SHP77 (cell line): ENCODE results near the gene SPDYE4.

ENCODE experiments used
- DNase-seq, 2 experiments: peaks; one replicate each; lab custom pipeline; 2025; lab: John Stamatoyannopoulos, UW

The SPDYE4 gene

DNA sequence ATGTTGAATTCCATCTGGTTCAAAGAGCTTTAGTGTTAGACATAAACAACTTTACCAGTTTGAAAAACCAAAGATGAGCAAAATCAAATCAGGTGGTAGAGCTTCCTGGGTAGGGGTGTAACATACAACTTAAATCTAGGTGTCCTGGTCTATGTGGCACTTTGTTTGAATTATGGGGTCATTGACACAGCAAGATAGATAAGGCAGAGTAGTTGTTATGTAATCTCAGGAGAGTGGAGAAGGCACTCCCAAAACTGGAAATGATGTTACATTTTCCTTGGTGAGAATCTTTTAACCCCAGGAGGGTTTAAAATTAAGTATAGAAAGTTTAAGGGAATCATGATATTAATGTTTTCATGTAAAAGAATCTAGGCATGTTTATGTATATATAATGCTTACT, 45.6 kb downstream of the SPDYE4 start:
- DNase-seq = no peak

- no peak for DNase-seq
These were observed 47.1 kb downstream of the SPDYE4 start for GRCh38 chr17:8711291-8711690.

DNA sequence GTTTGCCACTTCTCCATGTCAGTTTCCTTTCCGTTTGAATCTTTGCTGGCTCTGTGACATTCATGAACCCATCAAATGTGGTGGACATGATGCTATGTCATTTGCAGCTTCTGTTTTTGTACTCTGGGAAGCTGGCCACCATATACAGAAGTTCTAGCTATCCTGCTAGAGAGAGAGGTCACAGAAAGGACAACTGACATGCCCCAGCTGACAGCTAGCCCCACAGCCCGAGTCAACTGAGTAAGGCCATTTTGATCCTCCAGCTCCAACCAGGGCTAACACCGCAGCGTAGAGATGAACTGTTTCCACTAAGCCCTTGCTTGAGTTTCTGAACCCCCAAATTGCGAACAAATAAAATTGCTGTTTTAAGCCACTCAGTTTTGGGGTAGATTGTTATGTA, 47.5 kb downstream of the SPDYE4 start:
- no peak for DNase-seq

- DNase-seq = no peak
These were observed 49.3 kb downstream of the SPDYE4 start for GRCh38 chr17:8709006-8709405.

DNA sequence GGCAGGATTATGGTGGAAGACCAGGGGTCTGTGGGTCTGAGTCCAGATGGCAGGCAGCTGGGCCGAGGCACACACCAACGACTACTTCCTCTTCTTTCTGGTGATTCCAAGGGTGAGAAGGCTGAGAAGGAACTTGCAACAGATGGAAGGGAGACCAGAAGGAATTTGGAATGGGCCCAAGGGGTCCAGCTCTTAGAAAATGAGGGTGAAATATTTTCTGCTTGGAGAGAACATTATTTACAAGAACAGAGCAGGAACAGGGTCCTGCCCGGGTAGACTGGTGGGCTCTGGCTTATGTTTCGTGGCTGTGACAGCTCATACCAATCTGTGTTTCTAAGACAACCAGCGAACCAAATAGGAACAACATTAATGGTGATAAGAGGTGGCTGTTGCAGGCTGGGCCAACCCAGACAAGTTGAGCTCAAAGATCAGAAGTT, 50.3 kb downstream of the SPDYE4 start:
- DNase-seq = no peak

GRCh38 chr17:8707332-8708024, 50.9 kb downstream of the SPDYE4 start:
- DNase-seq = no peak

DNA sequence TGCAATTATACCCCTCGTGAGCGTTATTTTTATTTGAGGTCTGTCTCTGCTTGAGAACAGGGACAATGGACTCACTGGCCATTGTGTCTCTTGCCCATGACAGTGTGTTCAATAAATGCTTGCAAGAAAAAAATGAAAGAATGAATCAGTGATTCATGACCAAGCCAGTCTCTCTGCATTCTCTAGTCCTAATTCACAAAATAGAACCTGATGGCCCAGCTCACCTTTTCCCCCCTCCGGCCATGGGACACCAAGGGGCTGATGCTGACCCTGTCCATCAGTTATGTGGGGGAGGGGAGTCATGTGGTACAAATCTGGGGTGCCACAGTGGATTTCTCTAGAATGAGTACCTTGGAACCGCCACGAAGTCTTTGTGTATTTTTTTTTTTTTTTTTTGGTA, 51.9 kb downstream of the SPDYE4 start:
- DNase-seq = no peak

DNA sequence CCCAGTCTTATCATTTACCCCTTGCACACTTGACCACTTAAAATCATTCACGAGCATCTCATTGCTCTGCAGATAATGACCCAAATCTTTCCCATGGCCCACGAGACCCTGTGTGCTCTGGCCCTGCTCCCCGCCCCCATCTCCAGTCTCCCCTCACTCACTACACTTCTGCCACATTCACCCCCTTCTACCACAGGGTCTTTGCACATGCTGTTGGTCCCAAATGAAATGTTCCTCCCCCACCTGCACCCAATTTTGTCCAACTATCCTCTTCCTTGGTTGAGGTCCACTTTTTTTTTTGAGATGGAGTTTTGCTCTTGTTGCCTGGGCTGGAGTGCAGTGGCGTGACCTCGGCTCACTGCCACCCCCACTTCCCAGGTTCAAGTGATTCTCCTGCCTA, 52.9 kb downstream of the SPDYE4 start:
- no peak for DNase-seq

DNA sequence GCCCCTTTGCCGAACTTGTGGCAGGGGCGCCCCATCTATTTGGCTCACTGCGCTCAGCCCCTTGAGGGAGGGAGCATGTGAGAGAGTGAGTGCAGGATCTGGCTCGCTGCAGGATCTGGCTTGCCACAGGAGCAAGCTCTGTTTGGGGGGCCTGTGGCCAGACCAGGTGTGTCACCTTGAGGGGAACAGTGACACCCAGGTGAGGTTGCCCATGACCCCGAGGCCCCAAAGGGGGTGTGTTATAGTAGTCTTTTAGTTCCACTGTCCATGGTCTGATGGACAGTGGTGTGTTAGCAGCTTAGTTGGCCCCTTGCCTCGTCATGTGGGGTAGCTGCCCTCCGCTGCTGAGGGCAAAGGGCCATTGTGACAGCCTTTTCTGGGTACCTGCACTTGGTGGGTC, 55.3 kb downstream of the SPDYE4 start:
- no peak for DNase-seq

GRCh38 chr17:8701754-8702153, 56.6 kb downstream of the SPDYE4 start:
- DNase-seq = no peak

- no peak for DNase-seq
These were observed 57.1 kb downstream of the SPDYE4 start for GRCh38 chr17:8701221-8701620.
